ENCODE measurements around the gene HTRA3.

Gene HTRA3

DNA sequence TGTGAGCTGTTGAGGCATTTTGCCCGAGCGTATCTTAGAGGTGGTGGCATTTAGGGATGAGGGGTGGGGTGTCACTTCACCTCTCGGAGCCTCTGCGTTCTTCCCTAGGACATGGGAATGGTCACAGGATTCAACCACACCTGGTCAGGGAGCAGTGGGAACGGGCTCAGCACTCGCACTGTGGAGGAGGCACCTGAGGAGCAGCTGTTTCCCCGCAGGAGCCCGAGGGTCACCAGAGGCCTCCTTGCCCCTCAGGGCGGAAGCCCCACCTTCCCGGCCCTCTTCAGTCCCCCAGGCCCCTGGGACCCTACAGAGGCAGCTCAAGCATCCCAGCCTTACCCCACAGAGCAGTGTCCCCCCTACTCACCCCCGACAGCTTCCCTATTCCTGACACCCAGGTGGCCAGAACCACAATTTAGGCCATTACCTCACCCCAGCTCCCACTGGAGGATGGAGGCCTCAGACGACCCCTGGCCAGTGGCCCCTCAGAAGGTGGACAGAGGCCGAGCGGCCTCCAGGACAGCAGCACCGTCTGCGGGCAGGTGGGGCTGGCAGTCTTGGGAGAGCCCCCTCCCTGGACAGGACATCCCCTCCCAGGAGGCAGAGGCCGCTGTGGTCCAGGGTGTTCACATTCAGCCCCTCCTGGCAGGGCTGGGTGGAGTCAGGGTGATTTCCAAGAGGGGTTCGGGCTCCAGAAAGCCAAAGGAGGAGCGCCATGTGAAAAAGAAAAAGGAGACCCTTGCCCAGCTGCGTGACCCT is 4.2 kb upstream of the HTRA3 start:
- in situ Hi-C loops (cut with MboI; ENCODE audit: low sequenced_read_pairs) = no loop called here

- in situ Hi-C loops (cut with MboI; ENCODE audit: low sequenced_read_pairs) = no loop called here
These were observed 3.5 kb upstream of the HTRA3 start for GRCh38 chr4:8266088-8266487.

DNA sequence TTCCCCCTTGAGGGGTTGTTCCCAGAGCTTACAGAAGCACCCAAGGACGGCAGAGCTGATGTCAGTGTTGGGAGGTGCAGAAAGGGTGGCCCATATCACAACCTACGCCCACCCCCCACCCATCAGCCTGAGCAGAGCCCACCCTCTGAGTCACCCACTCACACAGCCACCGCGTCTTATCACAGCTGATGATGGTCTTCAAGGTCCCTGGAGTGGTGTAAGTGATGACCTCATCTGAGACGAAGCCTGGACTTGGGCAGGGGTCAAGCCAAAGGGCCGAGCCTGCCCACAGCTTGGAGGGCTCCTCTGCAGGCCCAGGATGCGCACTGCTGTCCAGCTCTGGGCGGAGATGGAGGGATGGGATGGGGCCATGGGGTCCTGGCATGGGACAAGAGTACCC is 3.0 kb upstream of the HTRA3 start:
- in situ Hi-C loops (cut with MboI; ENCODE audit: low sequenced_read_pairs) = no loop called here

DNA sequence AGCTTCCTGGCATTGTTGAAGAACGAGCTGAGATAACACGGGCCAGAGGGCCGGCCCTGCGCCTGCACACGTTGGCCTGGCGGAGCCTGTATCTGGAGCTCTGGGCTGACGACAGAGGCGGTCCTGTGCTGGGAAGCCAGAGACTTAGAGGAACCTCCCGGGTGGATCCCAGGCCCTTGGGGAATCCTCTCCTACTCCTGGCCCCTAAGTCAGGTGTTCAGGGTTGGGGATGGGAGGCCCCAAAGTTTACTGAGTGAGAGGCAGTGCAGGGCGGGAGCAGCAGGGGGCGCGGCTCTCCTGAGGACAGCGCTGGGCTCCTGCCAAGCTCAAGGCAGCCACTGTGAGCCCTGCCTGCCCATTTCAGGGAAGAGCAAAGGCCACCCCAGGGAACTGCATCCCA is 2.5 kb upstream of the HTRA3 start:
- in situ Hi-C loops (cut with MboI; ENCODE audit: low sequenced_read_pairs) = no loop called here

DNA sequence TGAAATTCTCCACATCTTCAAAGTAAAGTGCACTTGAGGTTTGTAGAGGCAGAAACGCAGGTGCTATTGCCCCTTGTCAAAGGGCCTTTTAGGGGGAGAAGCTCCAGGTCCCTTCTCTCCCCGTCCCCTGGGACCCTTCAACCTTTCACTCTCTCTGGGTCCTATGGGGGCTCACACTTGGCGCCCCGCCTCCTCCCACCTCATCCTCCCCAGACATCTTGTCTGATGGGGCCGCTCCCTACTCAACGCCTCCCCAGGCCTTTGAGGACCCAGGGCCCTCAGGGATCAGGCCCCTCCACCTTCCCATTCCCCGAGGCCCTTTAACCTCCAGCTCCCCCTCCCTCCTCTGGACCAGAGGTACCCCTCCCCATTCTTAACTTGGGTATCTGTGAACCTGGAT is 1.3 kb upstream of the HTRA3 start:
- in situ Hi-C loops (cut with MboI; ENCODE audit: low sequenced_read_pairs) = no loop called here

DNA sequence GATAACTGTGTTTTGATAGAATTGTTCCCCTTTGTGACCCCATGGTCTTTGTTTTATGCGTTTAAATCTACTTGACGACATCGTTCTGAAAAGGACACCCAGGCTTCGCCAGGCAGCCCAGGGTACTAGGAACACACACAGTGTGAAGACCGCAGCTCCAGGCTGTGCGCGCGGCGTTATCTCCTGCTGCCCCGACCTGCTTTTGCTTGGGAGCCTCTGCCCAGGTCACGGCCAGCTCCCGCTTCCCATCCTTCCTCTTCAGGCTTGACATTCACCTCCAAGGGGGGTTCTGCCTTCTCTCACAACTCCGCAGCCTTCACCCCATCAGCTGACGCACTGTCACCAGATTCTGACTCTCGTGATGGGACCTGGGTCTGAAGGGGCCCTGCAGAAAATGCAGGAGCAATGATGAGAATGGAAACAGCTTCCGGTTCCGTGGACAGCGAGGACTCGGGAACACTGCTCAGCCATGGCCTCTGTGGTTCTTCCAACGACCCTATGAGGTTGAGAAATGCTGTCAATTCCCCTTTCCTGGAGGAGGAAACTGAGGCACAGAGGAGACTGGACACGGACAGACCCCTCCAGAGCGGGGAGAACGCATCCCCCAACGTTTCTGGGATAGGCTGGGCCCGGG is 536 bp upstream of the HTRA3 start:
- in situ Hi-C loops (cut with MboI; ENCODE audit: low sequenced_read_pairs) = no loop called here

DNA sequence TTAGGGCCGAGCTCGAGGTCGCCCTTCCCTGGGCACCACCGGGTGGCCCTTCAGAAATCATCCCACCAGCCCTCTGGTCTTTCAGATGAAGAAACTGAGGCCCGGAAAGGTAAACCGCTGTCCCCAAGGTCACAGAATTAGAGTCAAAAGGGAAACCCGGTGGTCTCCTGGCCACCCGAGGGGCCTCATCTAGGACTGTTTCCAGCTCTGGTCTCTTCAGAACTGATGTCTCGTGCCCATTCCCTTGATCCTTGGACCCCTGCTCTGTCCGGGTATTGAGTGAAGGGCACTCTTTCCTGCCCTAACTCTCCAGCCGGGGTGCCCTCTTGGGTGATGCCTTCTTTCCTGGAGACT is 841 bp downstream of the HTRA3 start:
- in situ Hi-C loops (cut with MboI; ENCODE audit: low sequenced_read_pairs) = no loop called here

DNA sequence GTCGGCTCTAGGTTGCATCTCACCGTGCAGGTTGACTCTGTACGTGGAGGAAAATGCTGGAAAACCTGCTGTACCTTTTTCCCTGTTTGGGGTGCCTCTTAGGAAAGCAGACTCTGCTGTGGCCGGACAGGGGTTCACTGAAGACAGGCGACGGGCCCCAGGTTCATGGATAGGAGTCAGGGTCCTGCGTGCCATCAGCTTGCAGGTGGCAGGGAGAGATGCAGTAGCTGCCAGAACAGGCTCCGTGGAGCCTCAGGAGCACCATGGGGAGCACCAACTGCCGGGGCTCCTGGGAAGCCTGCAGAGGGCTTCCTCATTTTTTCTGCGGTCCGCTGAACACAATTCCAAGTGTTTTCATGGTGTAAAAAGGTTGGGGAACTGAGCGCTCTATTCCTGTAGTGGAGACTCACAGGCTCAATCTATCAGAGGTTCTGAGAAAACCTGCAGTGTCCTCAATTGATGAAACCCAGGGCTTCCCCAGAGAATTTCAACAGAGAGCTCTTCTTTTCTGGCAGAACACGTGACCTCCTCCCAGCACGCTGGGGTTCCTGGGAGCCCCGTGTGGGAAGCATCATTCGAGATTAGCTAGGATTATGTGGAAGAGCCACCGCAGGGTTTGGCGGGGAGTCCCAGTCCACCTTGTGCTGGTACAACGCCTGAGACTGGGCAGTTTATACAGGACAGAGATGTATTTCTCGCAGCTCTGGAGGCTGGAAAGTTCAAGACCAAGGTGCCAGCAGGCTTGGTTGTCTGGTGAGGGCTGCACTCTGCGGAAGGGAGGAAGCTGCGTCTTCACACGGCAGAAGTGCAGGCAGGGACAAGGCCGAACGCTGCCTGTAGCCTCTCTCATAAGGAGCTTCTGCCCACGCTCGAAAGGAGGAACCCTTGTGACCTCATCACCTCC is 1.6 kb downstream of the HTRA3 start:
- in situ Hi-C loops (cut with MboI; ENCODE audit: low sequenced_read_pairs) = no loop called here

DNA sequence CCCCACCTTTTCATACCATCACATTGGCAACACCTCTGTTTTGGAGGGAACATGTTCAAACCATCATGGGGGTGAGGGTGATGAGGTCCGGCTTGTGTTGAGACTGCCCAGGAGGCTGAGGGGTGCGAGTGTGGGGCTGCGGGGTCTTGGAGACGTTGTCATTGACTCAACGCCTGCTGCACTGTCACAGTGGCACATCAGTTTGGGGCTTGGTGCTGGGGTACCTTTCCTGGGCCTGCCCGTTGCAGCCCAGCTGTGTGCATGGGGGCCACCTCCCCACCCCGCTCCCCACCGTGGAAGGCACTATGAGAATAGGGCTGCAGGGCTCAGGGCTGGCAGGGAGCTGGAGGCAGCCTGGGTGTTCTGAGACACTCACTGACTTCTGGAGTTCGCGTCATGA is 2.3 kb downstream of the HTRA3 start:
- in situ Hi-C loops (cut with MboI; ENCODE audit: low sequenced_read_pairs) = no loop called here

GRCh38 chr4:8272472-8273428 is 3.2 kb downstream of the HTRA3 start:
- in situ Hi-C loops (cut with MboI; ENCODE audit: low sequenced_read_pairs) = no loop called here

- in situ Hi-C loops (cut with MboI; ENCODE audit: low sequenced_read_pairs) = no loop called here
These were observed 3.9 kb downstream of the HTRA3 start for GRCh38 chr4:8273450-8273849.

- in situ Hi-C loops (cut with MboI; ENCODE audit: low sequenced_read_pairs) = no loop called here
These were observed 4.6 kb downstream of the HTRA3 start for GRCh38 chr4:8274066-8274652.

- in situ Hi-C loops (cut with MboI; ENCODE audit: low sequenced_read_pairs) = no loop called here
These were observed 5.4 kb downstream of the HTRA3 start for GRCh38 chr4:8274765-8275547.

DNA sequence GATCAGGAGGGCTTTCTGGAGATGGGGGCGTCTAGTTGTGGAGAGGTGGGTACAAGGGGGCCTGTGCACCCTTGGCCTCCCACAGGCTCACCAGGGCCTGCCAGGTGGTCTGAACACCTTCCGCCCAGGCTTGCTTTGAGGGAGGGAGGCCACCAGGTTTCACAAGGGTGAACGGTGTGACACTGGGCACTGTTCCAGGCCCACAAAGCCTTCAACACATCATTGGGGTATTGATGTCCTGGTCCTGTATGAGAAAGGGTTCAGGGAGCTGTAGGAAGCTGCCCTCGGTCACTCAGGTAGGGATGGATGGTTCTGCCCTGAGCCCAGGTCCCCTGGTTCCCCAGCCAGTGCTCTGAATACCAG is 6.0 kb downstream of the HTRA3 start:
- in situ Hi-C loops (cut with MboI; ENCODE audit: low sequenced_read_pairs) = no loop called here

DNA sequence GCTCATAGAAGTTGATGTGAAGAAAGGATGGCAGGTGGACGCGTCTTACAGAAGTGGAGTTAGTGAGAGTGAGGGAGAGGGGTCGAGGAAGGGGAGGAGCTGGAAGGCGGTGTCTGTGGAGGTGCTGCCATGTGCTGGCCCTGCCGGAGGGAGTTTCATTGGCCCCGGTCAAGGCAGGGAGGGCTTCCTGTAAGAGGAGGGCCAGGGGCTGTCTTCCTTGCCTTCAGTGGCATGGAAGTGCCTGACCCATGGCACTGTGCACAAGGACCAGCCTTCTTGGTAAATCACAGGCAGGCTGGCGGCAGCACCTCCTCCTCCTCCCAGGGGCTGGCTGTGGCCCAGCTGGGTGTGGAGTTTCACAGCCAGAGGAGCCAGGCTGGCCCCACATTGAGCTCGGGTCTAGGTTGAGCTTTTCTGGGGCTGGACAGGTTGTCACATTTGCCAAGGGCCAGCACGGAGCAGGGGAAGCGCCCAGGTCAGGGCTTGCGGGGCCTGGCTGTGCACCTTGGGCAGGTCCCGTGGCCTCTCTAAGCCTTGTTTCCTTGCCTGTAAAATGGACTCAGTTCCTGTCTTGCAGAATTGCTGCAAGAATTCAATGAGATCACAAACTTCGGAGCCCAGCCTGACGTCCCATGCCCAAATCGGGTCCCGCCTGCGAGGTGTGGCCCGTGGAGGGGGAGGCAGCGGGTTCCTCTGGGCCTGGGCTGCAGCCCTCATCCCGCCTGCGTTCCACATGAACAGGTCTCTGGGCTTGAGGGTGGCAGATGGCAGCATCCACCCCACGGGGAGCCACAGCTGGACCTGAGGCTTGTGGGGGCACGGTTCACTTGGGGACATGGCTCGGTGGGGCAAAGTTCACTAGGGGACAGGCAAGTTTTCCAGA is 7.0 kb downstream of the HTRA3 start:
- in situ Hi-C loops (cut with MboI; ENCODE audit: low sequenced_read_pairs) = no loop called here

GRCh38 chr4:8277356-8278008 is 7.9 kb downstream of the HTRA3 start:
- in situ Hi-C loops (cut with MboI; ENCODE audit: low sequenced_read_pairs) = no loop called here

DNA sequence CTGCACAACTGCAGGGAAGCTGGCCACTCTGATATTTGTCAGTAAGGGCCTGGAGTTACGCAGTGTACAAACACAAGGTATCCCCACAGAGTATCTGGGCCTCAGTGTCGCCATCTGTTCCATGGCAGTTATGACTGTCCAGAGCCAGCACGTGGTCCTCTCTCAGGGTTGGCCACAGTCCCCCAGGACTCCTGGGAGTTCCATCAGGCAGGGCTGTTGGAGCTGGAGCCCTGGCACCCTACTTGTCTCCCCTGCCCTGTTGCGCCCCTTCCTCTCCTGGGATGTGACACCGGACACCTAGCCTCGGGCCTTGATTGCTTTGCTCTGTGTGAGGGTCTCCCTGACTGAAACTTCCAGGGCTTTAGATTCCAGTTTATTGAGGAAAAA is 8.4 kb downstream of the HTRA3 start:
- in situ Hi-C loops (cut with MboI; ENCODE audit: low sequenced_read_pairs) = no loop called here

Data from HL-60/S4 treated with retinoic acid at 250 ng/mL for 4 days and 3 days (cell line).